Measurements from ENCODE around the gene INVS.
"Not testable (repeated sequence)": the region's sequence is repeated elsewhere in the genome, so short reads cannot be mapped to it uniquely, and the experiment has no call there.

INVS gene

GRCh38 chr9:100086097-100086635 lies 12.9 kb upstream of the INVS start:
- H3K4me3 ChIP-seq (ENCODE audit: low read length) = no peak overlapping the region
- TF ChIP-seq, protein P1, sequence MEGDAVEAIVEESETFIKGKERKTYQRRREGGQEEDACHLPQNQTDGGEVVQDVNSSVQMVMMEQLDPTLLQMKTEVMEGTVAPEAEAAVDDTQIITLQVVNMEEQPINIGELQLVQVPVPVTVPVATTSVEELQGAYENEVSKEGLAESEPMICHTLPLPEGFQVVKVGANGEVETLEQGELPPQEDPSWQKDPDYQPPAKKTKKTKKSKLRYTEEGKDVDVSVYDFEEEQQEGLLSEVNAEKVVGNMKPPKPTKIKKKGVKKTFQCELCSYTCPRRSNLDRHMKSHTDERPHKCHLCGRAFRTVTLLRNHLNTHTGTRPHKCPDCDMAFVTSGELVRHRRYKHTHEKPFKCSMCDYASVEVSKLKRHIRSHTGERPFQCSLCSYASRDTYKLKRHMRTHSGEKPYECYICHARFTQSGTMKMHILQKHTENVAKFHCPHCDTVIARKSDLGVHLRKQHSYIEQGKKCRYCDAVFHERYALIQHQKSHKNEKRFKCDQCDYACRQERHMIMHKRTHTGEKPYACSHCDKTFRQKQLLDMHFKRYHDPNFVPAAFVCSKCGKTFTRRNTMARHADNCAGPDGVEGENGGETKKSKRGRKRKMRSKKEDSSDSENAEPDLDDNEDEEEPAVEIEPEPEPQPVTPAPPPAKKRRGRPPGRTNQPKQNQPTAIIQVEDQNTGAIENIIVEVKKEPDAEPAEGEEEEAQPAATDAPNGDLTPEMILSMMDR (conservative IDR thresholded peaks at IDR 0.05; ENCODE audit: low read depth, low read length) = no peak
- DNase-seq (ENCODE audit: low read depth) = no peak

DNA sequence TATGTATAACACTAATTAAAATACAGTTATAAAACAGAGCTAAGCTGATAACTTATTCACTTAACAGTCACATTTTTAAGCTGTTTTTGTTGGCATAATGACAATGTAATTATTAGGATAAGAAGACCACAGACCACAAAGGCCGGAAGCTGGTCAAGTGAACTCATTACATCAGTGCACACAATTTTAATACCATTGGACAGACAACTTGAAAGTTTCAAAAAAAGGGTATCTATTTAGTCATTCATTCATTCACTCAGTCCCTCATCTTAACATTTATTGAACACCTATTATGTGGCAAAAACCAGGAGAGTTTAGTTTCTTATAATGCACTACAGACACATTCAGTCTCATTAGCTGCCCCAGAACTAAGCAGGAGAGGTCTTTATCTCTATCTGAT lies 11.8 kb upstream of the INVS start:
- DNase-seq (ENCODE audit: low read depth) = no peak
- TF ChIP-seq, protein P1 (conservative IDR thresholded peaks at IDR 0.05; ENCODE audit: low read depth, low read length) = no peak
- H3K4me3 ChIP-seq (ENCODE audit: low read length) = no peak overlapping the region

- no peak overlapping the region for H3K4me3 ChIP-seq (ENCODE audit: low read length)
- TF ChIP-seq, protein P1 (conservative IDR thresholded peaks at IDR 0.05; ENCODE audit: low read depth, low read length) = no peak
- no peak for DNase-seq (ENCODE audit: low read depth)
Observed at GRCh38 chr9:100088202-100088601, 10.8 kb upstream of the INVS start.

DNA sequence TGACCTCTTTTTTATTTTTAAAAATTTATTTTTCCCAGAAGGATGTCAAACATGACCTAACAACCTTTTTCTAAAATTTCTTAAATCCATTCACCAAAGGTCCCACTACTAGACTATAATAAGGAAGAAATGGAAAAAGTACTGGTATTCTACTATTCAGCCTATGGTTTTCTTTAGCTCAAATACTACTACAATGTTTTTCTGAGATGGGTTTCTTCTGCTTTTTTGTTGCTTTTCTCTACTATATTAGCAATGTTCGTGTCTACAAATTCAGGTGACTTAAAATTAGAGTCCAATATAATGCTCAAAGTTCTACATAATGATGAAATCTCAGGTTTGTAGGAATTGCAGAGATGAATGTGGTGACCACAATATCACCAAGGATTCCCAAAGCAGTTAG lies 8.2 kb upstream of the INVS start:
- H3K4me3 ChIP-seq (ENCODE audit: low read length) = no peak overlapping the region
- TF ChIP-seq, protein P1 (conservative IDR thresholded peaks at IDR 0.05; ENCODE audit: low read depth, low read length) = no peak
- no peak for DNase-seq (ENCODE audit: low read depth)

DNA sequence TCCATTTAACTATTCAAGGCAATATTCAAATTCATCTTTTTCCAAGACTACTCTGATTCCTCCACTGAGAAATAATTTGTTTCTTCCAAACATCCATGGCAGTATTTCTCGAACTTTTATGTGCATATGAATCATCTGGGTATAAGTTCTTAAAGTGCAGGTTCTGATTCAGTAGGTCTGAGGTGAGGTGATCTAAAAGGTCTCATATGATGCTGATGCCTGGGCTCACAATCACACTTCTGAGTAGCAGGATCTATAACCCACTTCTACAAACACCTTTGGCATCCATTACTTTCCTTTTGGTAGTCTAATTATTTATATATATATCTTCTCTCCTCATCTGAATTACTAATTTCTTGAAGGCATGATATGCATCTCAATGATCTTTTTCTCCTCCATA lies 7.4 kb upstream of the INVS start:
- H3K4me3 ChIP-seq (ENCODE audit: low read length) = no peak overlapping the region
- DNase-seq (ENCODE audit: low read depth) = no peak
- TF ChIP-seq, protein P1 (conservative IDR thresholded peaks at IDR 0.05; ENCODE audit: low read depth, low read length) = no peak

DNA sequence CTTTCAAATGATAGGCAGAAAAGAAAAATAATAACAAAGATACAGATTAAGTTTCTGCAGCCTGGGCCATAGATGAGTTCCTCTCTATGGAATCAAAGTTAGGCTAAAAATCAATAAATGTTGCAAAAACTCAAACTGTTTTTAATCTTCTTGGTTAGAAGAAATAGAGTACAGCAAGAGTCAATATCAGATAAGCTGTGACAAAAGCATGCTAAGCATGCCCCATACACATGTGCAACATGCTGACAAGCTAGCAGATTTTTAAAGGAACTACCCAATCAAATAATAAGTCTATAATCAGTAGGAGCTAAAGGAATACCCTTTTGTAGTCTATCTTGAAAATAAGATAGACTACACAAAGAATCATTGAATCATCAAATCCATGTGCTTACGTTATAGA lies 7.0 kb upstream of the INVS start:
- no peak overlapping the region for H3K4me3 ChIP-seq (ENCODE audit: low read length)
- TF ChIP-seq, protein P1 (conservative IDR thresholded peaks at IDR 0.05; ENCODE audit: low read depth, low read length) = no peak
- DNase-seq (ENCODE audit: low read depth) = no peak

DNA sequence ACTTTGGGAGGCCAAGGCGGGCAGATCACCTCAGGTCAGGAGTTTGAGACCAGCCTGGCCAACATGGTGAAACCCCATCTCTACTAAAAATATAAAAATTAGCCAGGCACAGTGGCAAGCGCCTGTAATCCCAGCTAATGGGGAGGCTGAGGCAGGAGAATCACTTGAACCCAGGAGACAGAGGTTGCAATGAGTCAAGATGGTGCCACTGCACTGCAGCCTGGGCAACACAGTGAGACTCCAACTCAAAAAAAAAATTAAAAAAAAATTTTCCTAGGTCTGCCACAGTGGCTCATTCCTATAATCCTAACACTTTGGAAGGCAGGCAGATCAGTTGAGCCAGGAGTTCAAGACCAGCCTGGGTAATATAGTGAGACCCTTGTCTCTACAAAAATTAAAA lies 4.6 kb upstream of the INVS start:
- DNase-seq (ENCODE audit: low read depth); H3K4me3 ChIP-seq (ENCODE audit: low read length): not testable (repeated sequence)

All from retinal pigment epithelial cell (primary cell).